ENCODE measurements around the gene MAP4K4.
"Not testable (repeated sequence)": the region's sequence is repeated elsewhere in the genome, so short reads cannot be mapped to it uniquely, and the experiment has no call there.

The MAP4K4 gene

DNA sequence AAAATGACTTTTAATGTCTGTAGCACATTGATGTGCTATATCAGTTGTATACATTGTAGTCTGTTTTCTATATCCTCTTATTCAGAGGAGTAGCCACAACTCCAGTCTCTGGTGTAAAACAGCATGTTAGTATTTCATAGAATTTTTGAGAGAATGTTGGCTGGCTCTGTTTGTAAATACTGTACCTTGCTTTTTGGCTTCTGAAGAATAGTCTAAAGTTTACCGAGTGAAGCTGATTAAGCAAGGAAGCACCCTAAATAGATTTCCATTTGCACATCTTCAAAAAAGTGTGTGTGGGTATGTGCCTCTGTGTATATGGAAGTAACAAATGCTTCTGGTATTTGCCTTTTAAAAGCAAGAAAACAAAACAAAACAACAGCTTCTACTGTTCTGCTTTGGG is 50.5 kb downstream of the MAP4K4 start:
- DNase-seq (ENCODE audit: low read depth) = no peak
- no peak overlapping the region for H3K4me3 ChIP-seq (ENCODE audit: low read length)
- TF ChIP-seq, protein P1, sequence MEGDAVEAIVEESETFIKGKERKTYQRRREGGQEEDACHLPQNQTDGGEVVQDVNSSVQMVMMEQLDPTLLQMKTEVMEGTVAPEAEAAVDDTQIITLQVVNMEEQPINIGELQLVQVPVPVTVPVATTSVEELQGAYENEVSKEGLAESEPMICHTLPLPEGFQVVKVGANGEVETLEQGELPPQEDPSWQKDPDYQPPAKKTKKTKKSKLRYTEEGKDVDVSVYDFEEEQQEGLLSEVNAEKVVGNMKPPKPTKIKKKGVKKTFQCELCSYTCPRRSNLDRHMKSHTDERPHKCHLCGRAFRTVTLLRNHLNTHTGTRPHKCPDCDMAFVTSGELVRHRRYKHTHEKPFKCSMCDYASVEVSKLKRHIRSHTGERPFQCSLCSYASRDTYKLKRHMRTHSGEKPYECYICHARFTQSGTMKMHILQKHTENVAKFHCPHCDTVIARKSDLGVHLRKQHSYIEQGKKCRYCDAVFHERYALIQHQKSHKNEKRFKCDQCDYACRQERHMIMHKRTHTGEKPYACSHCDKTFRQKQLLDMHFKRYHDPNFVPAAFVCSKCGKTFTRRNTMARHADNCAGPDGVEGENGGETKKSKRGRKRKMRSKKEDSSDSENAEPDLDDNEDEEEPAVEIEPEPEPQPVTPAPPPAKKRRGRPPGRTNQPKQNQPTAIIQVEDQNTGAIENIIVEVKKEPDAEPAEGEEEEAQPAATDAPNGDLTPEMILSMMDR (IDR thresholded peaks at IDR 0.05; ENCODE audit: insufficient read depth, low read depth, low read length, missing control alignments) = no peak

DNA sequence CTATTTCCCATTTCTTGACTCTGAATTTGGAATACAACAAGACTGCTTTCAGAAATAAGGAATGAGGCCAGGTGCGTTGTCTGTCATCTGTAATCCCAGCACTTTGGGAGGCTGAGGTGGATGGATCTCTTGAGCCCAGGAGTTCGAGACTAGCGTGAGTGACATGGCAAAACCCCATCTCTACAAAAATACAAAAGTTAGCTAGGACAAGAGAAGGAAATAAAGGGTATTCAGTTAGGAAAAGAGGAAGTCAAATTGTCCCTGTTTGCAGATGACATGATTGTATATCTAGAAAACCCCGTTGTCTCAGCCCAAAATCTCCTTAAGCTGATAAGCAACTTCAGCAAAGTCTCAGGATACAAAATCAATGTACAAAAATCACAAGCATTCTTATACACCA is 51.0 kb downstream of the MAP4K4 start:
- DNase-seq (ENCODE audit: low read depth); H3K4me3 ChIP-seq (ENCODE audit: low read length): not testable (repeated sequence)

- no peak for DNase-seq (ENCODE audit: low read depth)
- TF ChIP-seq, protein P1 (IDR thresholded peaks at IDR 0.05; ENCODE audit: insufficient read depth, low read depth, low read length, missing control alignments) = no peak
- no peak overlapping the region for H3K4me3 ChIP-seq (ENCODE audit: low read length)
Observed at GRCh38 chr2:101750688-101751087, 53.2 kb downstream of the MAP4K4 start.

DNA sequence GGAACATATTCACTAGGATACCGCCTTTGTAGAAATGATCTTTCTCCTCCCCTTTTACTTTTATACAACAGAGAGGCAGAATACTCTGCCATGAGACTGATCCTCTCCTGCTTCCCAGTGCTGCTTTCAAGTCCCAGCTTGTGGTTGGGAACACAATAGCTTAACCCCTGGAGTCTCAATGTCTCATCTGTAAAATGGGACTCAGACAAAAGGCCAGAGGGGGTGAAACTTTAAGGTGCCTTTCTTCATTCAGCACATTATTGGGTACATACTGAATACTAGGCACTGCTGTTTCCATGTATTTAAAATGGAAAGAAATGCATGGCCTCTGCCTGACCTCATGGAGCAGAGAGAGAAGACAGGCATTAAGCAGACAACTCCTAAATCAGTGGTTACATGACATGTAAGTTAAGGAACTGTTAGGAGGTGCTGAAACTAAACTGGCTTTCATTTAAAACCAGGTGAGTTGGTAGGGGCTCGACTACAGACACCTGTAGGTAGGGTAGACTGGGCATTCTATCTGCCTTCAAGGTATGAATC is 53.8 kb downstream of the MAP4K4 start:
- DNase-seq (ENCODE audit: low read depth) = peak; percentile 37
- TF ChIP-seq, protein P1 (IDR thresholded peaks at IDR 0.05; ENCODE audit: insufficient read depth, low read depth, low read length, missing control alignments) = no peak
- no peak overlapping the region for H3K4me3 ChIP-seq (ENCODE audit: low read length)

GRCh38 chr2:101751875-101752619 is 54.5 kb downstream of the MAP4K4 start:
- H3K4me3 ChIP-seq (ENCODE audit: low read length) = no peak overlapping the region
- DNase-seq (ENCODE audit: low read depth) = no peak
- TF ChIP-seq, protein P1 (IDR thresholded peaks at IDR 0.05; ENCODE audit: insufficient read depth, low read depth, low read length, missing control alignments) = no peak

- TF ChIP-seq, protein P1 (IDR thresholded peaks at IDR 0.05; ENCODE audit: insufficient read depth, low read depth, low read length, missing control alignments) = no peak
- H3K4me3 ChIP-seq (ENCODE audit: low read length) = no peak overlapping the region
- DNase-seq (ENCODE audit: low read depth) = no peak
Observed at GRCh38 chr2:101752716-101753616, 55.5 kb downstream of the MAP4K4 start.
